H1 (cell line): Measurements from ENCODE around the gene ZHX3. TPM values are rescaled to one million over a fixed set of nuclear protein-coding genes. Genes with fewer than 3 reads are reported as not detected.

Experiments
- CTCF ChIA-PET: fragments of 300-600 bp; sonication (Branson Sonifier 250); formaldehyde crosslinking; loops from one replicate; lab custom pipeline; 2021; ENCODE audit not compliant: partially characterized antibody; lab: Charles Lee
- POLR2A ChIA-PET: fragments of 300-600 bp; sonication (Branson Sonifier 250); formaldehyde crosslinking; loops from one replicate; lab custom pipeline; 2021; ENCODE audit warnings: inconsistent platforms; ENCODE audit not compliant: partially characterized antibody; lab: Charles Lee
- DNase-seq, 2 experiments: peaks; one replicate each; pipeline versions ENCODE4 v3.0.0 to v3.0.0-alpha.2; 2010 to 2022; ENCODE audit warnings: low spot score in 2 of 2, low read depth in 1 of 2, mixed read lengths in 1 of 2
- FAIRE-seq: peaks from 2 replicates; lab custom pipeline; 2011; peaks lifted over from hg19 to GRCh38; lab: Jason Lieb, UNC
- H2AFZ ChIP-seq: 2 replicates; pipeline ENCODE4 v1.8.1; 2012; ENCODE audit warnings: low read length, inconsistent platforms
- H2AK5ac ChIP-seq: 2 replicates; pipeline ENCODE4 v1.6.1; 2013; ENCODE audit warnings: low read depth, low read length
- H2BK120ac ChIP-seq: replicated peaks from 2 replicates; pipeline ENCODE3; 2013; ENCODE audit warnings: low read depth, low read length, inconsistent platforms
- H2BK12ac ChIP-seq: 2 replicates; pipeline ENCODE4 v1.6.1; 2013; ENCODE audit warnings: low read depth, low read length
- H2BK15ac ChIP-seq: 2 replicates; pipeline ENCODE4 v1.6.1; 2013; ENCODE audit warnings: low read length
- H2BK20ac ChIP-seq: 2 replicates; pipeline ENCODE4 v1.6.1; 2013; ENCODE audit warnings: low read length
- H2BK5ac ChIP-seq: 2 replicates; pipeline ENCODE4 v1.6.1; 2013; ENCODE audit warnings: low read depth, low read length
- H3K14ac ChIP-seq: 2 replicates; pipeline ENCODE4 v1.6.1; 2013; ENCODE audit warnings: inconsistent platforms; ENCODE audit not compliant: insufficient read length
- H3K18ac ChIP-seq: 2 replicates; pipeline ENCODE4 v1.6.1; 2013; ENCODE audit warnings: low read length; ENCODE audit errors: extremely low read depth
- H3K23ac ChIP-seq: 2 replicates; pipeline ENCODE4 v1.6.1; 2013; ENCODE audit warnings: inconsistent platforms; ENCODE audit not compliant: insufficient read length
- H3K23me2 ChIP-seq: 2 replicates; pipeline ENCODE4 v1.6.1; 2013; ENCODE audit warnings: low read depth, low read length
- H3K27ac ChIP-seq: 2 replicates; pipeline ENCODE4 v1.6.1; 2011; ENCODE audit warnings: low read depth, low read length, inconsistent platforms
- H3K27me3 ChIP-seq, 4 experiments: replicated peaks in 1 of 4; 1 replicate in 1 of 4; 2 replicates in 3 of 4; pipeline versions ENCODE4 v1.6.1 to v1.8.1; 2011 to 2013; ENCODE audit warnings: low read length in 3 of 4, mild to moderate bottlenecking in 3 of 4, inconsistent platforms in 2 of 4, mixed read lengths in 2 of 4, moderate library complexity in 1 of 4; ENCODE audit not compliant: control insufficient read depth in 3 of 4, insufficient read depth in 3 of 4; ENCODE audit errors: extremely low read depth in 1 of 4
- H3K36me3 ChIP-seq, 4 experiments: 2 replicates each; pipeline versions ENCODE4 v1.6.1 to v1.8.1; 2011 to 2013; ENCODE audit warnings: mild to moderate bottlenecking in 4 of 4, low read length in 3 of 4, moderate library complexity in 2 of 4, control low read depth in 1 of 4, inconsistent platforms in 1 of 4; ENCODE audit not compliant: insufficient read depth in 4 of 4, control insufficient read depth in 2 of 4
- H3K4ac ChIP-seq: replicated peaks from 2 replicates; pipeline ENCODE3; 2013; ENCODE audit warnings: low read length, low read depth, mixed read lengths, inconsistent platforms; ENCODE audit not compliant: insufficient read length
- H3K4me1 ChIP-seq, 4 experiments: replicated peaks in 1 of 4; 1 replicate in 1 of 4; 2 replicates in 3 of 4; pipeline versions ENCODE4 v1.6.1 to v1.8.1; 2011 to 2013; ENCODE audit warnings: low read length in 3 of 4, inconsistent platforms in 2 of 4, mixed read lengths in 1 of 4; ENCODE audit not compliant: insufficient read depth in 4 of 4, control insufficient read depth in 3 of 4
- H3K4me2 ChIP-seq, 2 experiments: 2 replicates each; pipeline versions ENCODE4 v1.6.1 to v1.8.1; 2011 to 2013; ENCODE audit warnings: low read depth in 2 of 2, low read length in 2 of 2, control low read depth in 1 of 2, inconsistent platforms in 1 of 2, mild to moderate bottlenecking in 1 of 2; ENCODE audit not compliant: insufficient read depth in 1 of 2
- H3K4me3 ChIP-seq, 4 experiments: fragments of 200-600, 300-600 bp in 1 of 4; sonication (generic), shearing (Covaris generic), sonication (Bioruptor Twin) in 1 of 4; 2 replicates each; pipeline versions ENCODE4 v1.5.1 to v1.8.1; 2011 to 2016; ENCODE audit warnings: low read length in 4 of 4, low read depth in 3 of 4, control low read depth in 2 of 4, inconsistent platforms in 2 of 4, mild to moderate bottlenecking in 2 of 4, mixed read lengths in 1 of 4, moderate library complexity in 1 of 4; ENCODE audit not compliant: insufficient read depth in 2 of 4; ENCODE audit errors: extremely low read depth in 1 of 4
- H3K56ac ChIP-seq: replicated peaks from 2 replicates; pipeline ENCODE3; 2013; ENCODE audit warnings: low read depth, mild to moderate bottlenecking, mixed read lengths, low read length, inconsistent platforms; ENCODE audit not compliant: insufficient read length
- H3K79me1 ChIP-seq: 2 replicates; pipeline ENCODE4 v1.6.1; 2013; ENCODE audit warnings: low read depth, low read length, control low read depth
- H3K79me2 ChIP-seq, 2 experiments: 2 replicates each; pipeline versions ENCODE4 v1.6.1 to v1.8.1; 2012 to 2013; ENCODE audit warnings: low read length in 2 of 2, mild to moderate bottlenecking in 2 of 2, inconsistent platforms in 1 of 2; ENCODE audit not compliant: insufficient read depth in 2 of 2, control insufficient read depth in 1 of 2
- H3K9ac ChIP-seq, 4 experiments: replicated peaks in 1 of 4; 1 replicate in 1 of 4; 2 replicates in 3 of 4; pipeline versions ENCODE4 v1.6.1 to v1.8.1; 2011 to 2013; ENCODE audit warnings: low read depth in 3 of 4, low read length in 3 of 4, control low read depth in 2 of 4, mild to moderate bottlenecking in 2 of 4, moderate library complexity in 2 of 4, inconsistent platforms in 1 of 4; ENCODE audit errors: extremely low read depth in 1 of 4
- H3K9me3 ChIP-seq, 2 experiments: 2 replicates each; pipeline versions ENCODE4 v1.6.1 to v1.8.1; 2012 to 2013; ENCODE audit warnings: mild to moderate bottlenecking in 2 of 2, moderate library complexity in 2 of 2, control low read depth in 1 of 2, inconsistent platforms in 1 of 2, low read depth in 1 of 2, low read length in 1 of 2, mixed read lengths in 1 of 2; ENCODE audit not compliant: insufficient read depth in 2 of 2
- H4K20me1 ChIP-seq, 2 experiments: replicated peaks in 1 of 2; 2 replicates each; pipeline versions ENCODE3 to v1.8.1; 2011 to 2013; ENCODE audit warnings: inconsistent platforms in 2 of 2, low read length in 2 of 2, mild to moderate bottlenecking in 1 of 2; ENCODE audit not compliant: insufficient read depth in 2 of 2, control insufficient read depth in 1 of 2
- H4K5ac ChIP-seq: 2 replicates; pipeline ENCODE4 v1.6.1; 2013; ENCODE audit warnings: low read length, low read depth, mixed read lengths, inconsistent platforms; ENCODE audit not compliant: insufficient read length
- H4K8ac ChIP-seq: 2 replicates; pipeline ENCODE4 v1.8.0; 2013; ENCODE audit warnings: mild to moderate bottlenecking, moderate library complexity, low read length, inconsistent platforms; ENCODE audit not compliant: insufficient read depth; ENCODE audit errors: extremely low read depth
- H4K91ac ChIP-seq: replicated peaks from 2 replicates; pipeline ENCODE3; 2013; ENCODE audit warnings: low read length, mixed read lengths, inconsistent platforms; ENCODE audit not compliant: insufficient read length
- BRCA1 ChIP-seq: IDR thresholded peaks from 2 replicates; pipeline ENCODE4 v1.6.1; 2012; ENCODE audit warnings: low read depth, low read length, improper control_type of control experiment
- HDAC6 ChIP-seq: IDR thresholded peaks from one replicate; pipeline ENCODE4 v1.7.1; 2012; ENCODE audit warnings: low read depth, mild to moderate bottlenecking, inconsistent platforms, low read length, moderate library complexity
- JUND ChIP-seq: IDR thresholded peaks from 2 replicates; pipeline ENCODE4 v1.6.1; 2011; ENCODE audit warnings: mild to moderate bottlenecking, improper control_type of control experiment, low read length
- KDM1A ChIP-seq: fragments of 200-600, 300-600 bp; sonication (generic); IDR thresholded peaks from 2 replicates; pipeline ENCODE4 v1.7.1; 2016; ENCODE audit warnings: mild to moderate bottlenecking, low read length, borderline replicate concordance
- KDM4A ChIP-seq: IDR thresholded peaks from one replicate; pipeline ENCODE4 v1.7.1; 2012; ENCODE audit warnings: low read depth, mild to moderate bottlenecking, moderate library complexity, low read length, inconsistent platforms; ENCODE audit not compliant: severe bottlenecking
- KDM5A ChIP-seq: fragments of 200-600 bp; IDR thresholded peaks from 2 replicates; pipeline ENCODE4 v1.7.1; 2012; ENCODE audit warnings: mild to moderate bottlenecking, low read length, inconsistent platforms, mixed read lengths
- PHF8 ChIP-seq: fragments of 200-600 bp; sonication (generic); conservative IDR thresholded peaks from 2 replicates; pipeline ENCODE4 v1.7.1; 2012; ENCODE audit warnings: low read depth, mild to moderate bottlenecking, inconsistent platforms, low read length, moderate library complexity
- POLR2A ChIP-seq, 2 experiments: IDR thresholded peaks; 1 replicate in 1 of 2; 2 replicates in 1 of 2; pipeline ENCODE4 v1.6.1; 2011; ENCODE audit warnings: low read depth in 2 of 2, low read length in 2 of 2, mild to moderate bottlenecking in 2 of 2; ENCODE audit errors: control extremely low read depth in 1 of 2
- RAD21 ChIP-seq, 2 experiments: IDR thresholded peaks in 1 of 2; conservative IDR thresholded peaks in 1 of 2; 2 replicates each; pipeline ENCODE4 v1.6.1; 2011; ENCODE audit warnings: low read depth in 2 of 2, low read length in 2 of 2, improper control_type of control experiment in 1 of 2, inconsistent platforms in 1 of 2, mild to moderate bottlenecking in 1 of 2, moderate library complexity in 1 of 2
- SIN3A ChIP-seq, 2 experiments: IDR thresholded peaks in 1 of 2; conservative IDR thresholded peaks in 1 of 2; 2 replicates each; pipeline ENCODE4 v1.6.1; 2011 to 2012; ENCODE audit warnings: low read length in 2 of 2, improper control_type of control experiment in 1 of 2, low read depth in 1 of 2, mild to moderate bottlenecking in 1 of 2
- SP1 ChIP-seq: IDR thresholded peaks from 2 replicates; pipeline ENCODE4 v1.6.1; 2011; ENCODE audit warnings: low read depth, low read length
- SP2 ChIP-seq: IDR thresholded peaks from 2 replicates; pipeline ENCODE4 v1.6.1; 2012; ENCODE audit warnings: mild to moderate bottlenecking, low read length, inconsistent platforms
- YY1 ChIP-seq: IDR thresholded peaks from 2 replicates; pipeline ENCODE4 v1.6.1; 2011; ENCODE audit warnings: low read depth, mild to moderate bottlenecking, low read length
- WGBS, 2 experiments: shearing (Covaris generic) in 1 of 2; methylation state at CpG; one replicate each; pipeline versions ENCODE4 v1.1.6 to v1.1.7; 2013 to 2015; ENCODE audit warnings: low lambda C conversion rate in 2 of 2, mixed read lengths in 2 of 2, inconsistent platforms in 1 of 2, low coverage in 1 of 2, missing lambda C conversion rate in 1 of 2; ENCODE audit not compliant: insufficient replicate concordance in 2 of 2, insufficient coverage in 1 of 2, insufficient read length in 1 of 2; ENCODE audit errors: extremely low coverage in 1 of 2, missing lambda C conversion rate in 1 of 2; 5-methylcytosine and 5-hydroxymethylcytosine counted together
- polyA plus RNA-seq, 7 experiments: library from polyadenylated mRNA; depleted of rRNA in 3 of 7; stranded (reverse) in 5 of 7; unstranded in 2 of 7; fragments of >200 nt in 5 of 7; fragments of 200-250 nt in 2 of 7; gene quantifications; 1 replicate in 5 of 7; 2 replicates in 1 of 7; 4 replicates in 1 of 7; pipeline versions ENCODE4 v1.2.1 to v1.2.3, GENCODE V29; 2011 to 2013; ENCODE audit warnings: missing spikeins in 2 of 7, mixed read lengths in 2 of 7
- total RNA-seq: library from RNA; stranded (reverse); fragmentation: NEBNext Ultra II Directional; extraction: Animal tissue kit (Norgen Biotek cat#: 25700); gene quantifications from 2 replicates; pipeline ENCODE4 v1.2.1, GENCODE V29; 2021

ZHX3 gene
- total and polyA plus RNA-seq, 2 of the 8 experiments (the other 6 are each of a cell fraction or from before 2014, with no cell fraction given), result 1.00 to 7.8 TPM

- Histone ChIP-seq H2BK20ac (no peak overlapping the region), H2BK12ac (no peak overlapping the region), H2AFZ (no peak overlapping the region), H3K27me3 (peaks cover 5 to 22% (median 15%) of the 10 kb centered on the region in 4 experiments; a peak in 6 of 7 replicates), H4K20me1 (peaks cover 0 to 1% of the 10 kb centered on the region in 2 experiments), H3K23me2 (no peaks in the 10 kb centered on the region), H2AK5ac (no peak overlapping the region), H3K4ac (no peak overlapping the region), H3K36me3 (no peaks in the 10 kb centered on the region), H2BK5ac (no peak overlapping the region), H4K5ac (no peak overlapping the region), H4K91ac (no peak overlapping the region), H3K18ac (no peak overlapping the region), H3K14ac (no peak overlapping the region), H3K23ac (no peak overlapping the region), H2BK15ac (no peak overlapping the region), H3K9ac (no peak overlapping the region), H3K79me1 (no peaks in the 10 kb centered on the region), H3K4me2 (no peak overlapping the region), H2BK120ac (no peak overlapping the region), H3K27ac (no peak overlapping the region), H4K8ac (no peak overlapping the region), H3K9me3 (no peaks in the 10 kb centered on the region), H3K4me1 (peaks cover 0 to 4% (median 3%) of the 10 kb centered on the region in 4 experiments; a peak in 6 of 7 replicates), H3K4me3 (no peak overlapping the region), H3K79me2 (no peaks in the 10 kb centered on the region), H3K56ac (no peak overlapping the region)
- POLR2A ChIA-PET, result interaction anchor here (0.6 kb wide), 1 partner anchor 31 kb away, joined by 4 read pairs; no protein-coding TSS in a partner anchor
- DNase-seq (no peak), FAIRE-seq (no peak)
- WGBS, 2 experiments, result 88% methylated on average over 7 of the region's 7 CpGs; no CpG with 5 or more reads in 1 of the 2 experiments
- CTCF ChIA-PET, result interaction anchor here (0.7 to 8.6 kb wide), 13 partner anchors 14 to 148 kb away, joined by 3 to 68 read pairs (median 3); partner anchors contain the start of gene LPIN3
- TF ChIP-seq POLR2A (IDR thresholded peaks at IDR 0.05; ENCODE audit: control extremely low read depth in 1 of 2, low read depth in 2 of 2, low read length in 2 of 2) (no peak), SP2 (no peak), KDM4A (no peak), BRCA1 (no peak), RAD21 (IDR thresholded peaks at IDR 0.05 in 1 of 2, conservative IDR thresholded peaks at IDR 0.05 in 1 of 2; ENCODE audit: low read depth in 2 of 2, low read length in 2 of 2) (no peak), SIN3A (conservative IDR thresholded peaks at IDR 0.05 in 1 of 2, IDR thresholded peaks at IDR 0.05 in 1 of 2; ENCODE audit: low read depth in 1 of 2, low read length in 2 of 2) (no peak), SP1 (no peak), PHF8 (no peak), YY1 (no peak), KDM5A (no peak), HDAC6 (no peak), KDM1A (no peak), JUND (no peak)
Measured at GRCh38 chr20:41247523-41248367, 69.8 kb downstream of the ZHX3 start.
